Upper lobe of right lung (tissue), 1 donor: ENCODE data around the gene PHACTR3. TPM values are rescaled to one million over a fixed set of nuclear protein-coding genes. Genes with fewer than 3 reads are reported as not detected.

ENCODE experiments used
- ATAC-seq: fragments of 200-7000 bp; cut with Tn5 transposase; one replicate; pipeline ENCODE4 v1.9.1; 2020; ENCODE audit warnings: mild to moderate bottlenecking, moderate library complexity
- DNase-seq: peaks from one replicate; pipeline ENCODE4 v3.0.0-alpha.2; 2020
- H3K27ac ChIP-seq: fragments of 200-600 bp; one replicate; pipeline ENCODE4 v1.8.0; 2022
- H3K27me3 ChIP-seq: fragments of 200-600 bp; one replicate; pipeline ENCODE4 v1.8.0; 2022; ENCODE audit warnings: mild to moderate bottlenecking
- H3K36me3 ChIP-seq: fragments of 200-600 bp; one replicate; pipeline ENCODE4 v1.8.0; 2022
- H3K4me1 ChIP-seq: fragments of 200-600 bp; one replicate; pipeline ENCODE4 v1.8.0; 2022
- H3K4me3 ChIP-seq: fragments of 200-600 bp; one replicate; pipeline ENCODE4 v1.8.0; 2022; ENCODE audit warnings: mild to moderate bottlenecking
- H3K9me3 ChIP-seq: fragments of 200-600 bp; one replicate; pipeline ENCODE4 v1.8.0; 2022
- intact Hi-C: fragments of 100-400 bp; cut with DNase I; formaldehyde crosslinking; loops from one replicate; pipeline ENCODE4 v1.11.0; 2022
- total RNA-seq: library from RNA; stranded (reverse); fragmentation: NEBNext Ultra II Directional; extraction: Animal tissue kit (Norgen Biotek cat#: 25700); gene quantifications from one replicate; pipeline ENCODE4 v1.2.1, GENCODE V29; 2021
- TF ChIP-seq, protein P1 (sequence below): fragments of 200-600 bp; IDR thresholded peaks from one replicate; pipeline ENCODE4 v1.8.0; 2022; ENCODE audit warnings: antibody characterized with exemption
- donor health status: DM: no; HTN: yes; CAD: no; lungs with severe emphysema.

The PHACTR3 gene
- total RNA-seq, 1 donor from 2014 or later = 18.2 TPM

DNA sequence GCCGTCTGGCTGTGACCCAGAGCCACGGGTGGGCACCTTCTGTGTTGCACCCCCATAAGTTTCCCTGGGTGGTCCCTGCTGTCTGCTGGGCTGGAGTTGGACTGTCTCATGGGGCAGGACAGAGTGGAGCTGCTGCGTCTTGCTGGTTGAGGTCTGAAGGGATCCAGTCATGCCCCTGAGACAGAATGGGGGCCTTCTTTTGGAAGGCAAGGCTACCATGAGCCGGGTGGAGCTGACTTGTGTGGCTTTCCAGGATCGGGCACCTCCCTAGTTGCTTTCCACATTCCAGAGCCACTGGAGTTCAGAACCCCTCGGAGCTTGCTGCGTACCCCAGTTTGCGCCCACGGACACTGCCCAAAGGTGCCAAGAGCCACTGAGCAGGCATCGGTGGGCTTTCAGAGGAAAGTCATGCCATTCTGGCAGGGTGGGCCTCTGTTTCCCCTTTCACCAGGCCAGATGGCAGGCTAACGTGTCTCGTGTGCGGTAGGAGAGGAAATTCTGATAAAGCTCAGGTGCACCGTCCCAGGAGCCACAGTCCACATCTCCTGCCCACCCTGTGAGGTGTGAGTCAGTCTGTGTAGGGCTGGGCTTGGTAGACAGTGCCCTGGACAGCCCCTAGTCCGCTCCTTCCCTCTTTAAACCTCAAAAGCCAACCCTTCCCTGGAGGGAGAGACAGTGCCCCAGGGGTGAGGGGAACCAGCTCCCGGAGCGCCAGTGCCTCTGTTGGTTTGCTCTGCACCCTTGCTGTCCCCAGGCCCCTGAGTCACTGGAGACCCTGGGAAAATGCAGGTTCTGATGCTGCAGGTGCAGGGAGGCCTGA, 203.8 kb downstream of the PHACTR3 start:
- H3K27ac ChIP-seq = no peak overlapping the region
- intact Hi-C loops = no loop called here
- ATAC-seq (no peak), DNase-seq (no peak)
- no peaks in the 10 kb centered on the region for H3K9me3 ChIP-seq
- no peaks in the 10 kb centered on the region for H3K36me3 ChIP-seq
- H3K4me1 ChIP-seq = no peaks in the 10 kb centered on the region
- H3K4me3 ChIP-seq = no peak overlapping the region
- no peaks in the 10 kb centered on the region for H3K27me3 ChIP-seq
- TF ChIP-seq, protein P1, sequence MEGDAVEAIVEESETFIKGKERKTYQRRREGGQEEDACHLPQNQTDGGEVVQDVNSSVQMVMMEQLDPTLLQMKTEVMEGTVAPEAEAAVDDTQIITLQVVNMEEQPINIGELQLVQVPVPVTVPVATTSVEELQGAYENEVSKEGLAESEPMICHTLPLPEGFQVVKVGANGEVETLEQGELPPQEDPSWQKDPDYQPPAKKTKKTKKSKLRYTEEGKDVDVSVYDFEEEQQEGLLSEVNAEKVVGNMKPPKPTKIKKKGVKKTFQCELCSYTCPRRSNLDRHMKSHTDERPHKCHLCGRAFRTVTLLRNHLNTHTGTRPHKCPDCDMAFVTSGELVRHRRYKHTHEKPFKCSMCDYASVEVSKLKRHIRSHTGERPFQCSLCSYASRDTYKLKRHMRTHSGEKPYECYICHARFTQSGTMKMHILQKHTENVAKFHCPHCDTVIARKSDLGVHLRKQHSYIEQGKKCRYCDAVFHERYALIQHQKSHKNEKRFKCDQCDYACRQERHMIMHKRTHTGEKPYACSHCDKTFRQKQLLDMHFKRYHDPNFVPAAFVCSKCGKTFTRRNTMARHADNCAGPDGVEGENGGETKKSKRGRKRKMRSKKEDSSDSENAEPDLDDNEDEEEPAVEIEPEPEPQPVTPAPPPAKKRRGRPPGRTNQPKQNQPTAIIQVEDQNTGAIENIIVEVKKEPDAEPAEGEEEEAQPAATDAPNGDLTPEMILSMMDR = no peak

- TF ChIP-seq, protein P1 = no peak
- Histone ChIP-seq H3K36me3 (no peaks in the 10 kb centered on the region), H3K27me3 (no peaks in the 10 kb centered on the region), H3K4me3 (no peak overlapping the region), H3K4me1 (no peaks in the 10 kb centered on the region), H3K9me3 (no peaks in the 10 kb centered on the region), H3K27ac (no peak overlapping the region)
- intact Hi-C loops = no loop called here
- DNase-seq = no peak
- ATAC-seq = no peak
Measured at GRCh38 chr20:59808729-59809381, 204.5 kb downstream of the PHACTR3 start.

- intact Hi-C loops = no loop called here
Measured at GRCh38 chr20:59809630-59810448, 205.5 kb downstream of the PHACTR3 start.

GRCh38 chr20:59810449-59811187, 206.3 kb downstream of the PHACTR3 start:
- DNase-seq = no peak
- ATAC-seq = no peak
- Histone ChIP-seq H3K4me1 (no peaks in the 10 kb centered on the region), H3K36me3 (no peaks in the 10 kb centered on the region), H3K27ac (no peak overlapping the region), H3K4me3 (no peak overlapping the region), H3K27me3 (no peaks in the 10 kb centered on the region), H3K9me3 (no peaks in the 10 kb centered on the region)
- TF ChIP-seq, protein P1 = no peak
- intact Hi-C loops = no loop called here

More at GRCh38 chr20:59809630-59810448, 205.5 kb downstream of the PHACTR3 start:
- Histone ChIP-seq H3K27me3 (no peaks in the 10 kb centered on the region), H3K4me3 (no peak overlapping the region), H3K36me3 (no peaks in the 10 kb centered on the region), H3K4me1 (no peaks in the 10 kb centered on the region), H3K9me3 (no peaks in the 10 kb centered on the region), H3K27ac (no peak overlapping the region)
- DNase-seq (no peak), ATAC-seq (no peak)
- TF ChIP-seq, protein P1 = no peak

GRCh38 chr20:59811681-59812171, 207.4 kb downstream of the PHACTR3 start:
- Histone ChIP-seq H3K9me3 (no peaks in the 10 kb centered on the region), H3K27ac (no peak overlapping the region), H3K36me3 (no peaks in the 10 kb centered on the region), H3K4me3 (no peak overlapping the region), H3K27me3 (no peaks in the 10 kb centered on the region), H3K4me1 (no peaks in the 10 kb centered on the region)
- ATAC-seq (no peak), DNase-seq (no peak)
- TF ChIP-seq, protein P1 = no peak
- intact Hi-C loops = no loop called here
